Kasumi-1 (cell line): Measurements from ENCODE around the gene DPY19L2.
"Not testable (repeated sequence)": the region's sequence is repeated elsewhere in the genome, so short reads cannot be mapped to it uniquely, and the experiment has no call there.

Source experiments
- DNase-seq, 2 experiments: peaks; one replicate each; lab custom pipeline; 2025; lab: John Stamatoyannopoulos, UW

Gene DPY19L2

GRCh38 chr12:63668028-63668799, at the start of gene DPY19L2:
Gene DPY19L2 (minus strand): TSS chr12:63668493. CDS start chr12:63668393, 100 bp downstream.
- peak; percentile 54 to 65 for DNase-seq

GRCh38 chr12:63716891-63717290, 48.6 kb upstream of the DPY19L2 start:
- not testable (repeated sequence) for DNase-seq

GRCh38 chr12:63715107-63715625, 46.9 kb upstream of the DPY19L2 start:
- not testable (repeated sequence) for DNase-seq

- not testable (repeated sequence) for DNase-seq
Observed at GRCh38 chr12:63714409-63714808, 46.1 kb upstream of the DPY19L2 start.

- DNase-seq, result not testable (repeated sequence)
Observed at GRCh38 chr12:63713681-63714075, 45.4 kb upstream of the DPY19L2 start.

GRCh38 chr12:63712979-63713680, 44.8 kb upstream of the DPY19L2 start:
- DNase-seq, result not testable (repeated sequence)

GRCh38 chr12:63712376-63712974, 44.2 kb upstream of the DPY19L2 start:
- not testable (repeated sequence) for DNase-seq

GRCh38 chr12:63711339-63711738, 43.0 kb upstream of the DPY19L2 start:
- not testable (repeated sequence) for DNase-seq

- DNase-seq, result no peak
Observed at GRCh38 chr12:63706336-63706735, 38.0 kb upstream of the DPY19L2 start.

GRCh38 chr12:63699678-63700382, 31.5 kb upstream of the DPY19L2 start:
- DNase-seq, result not testable (repeated sequence)

GRCh38 chr12:63699011-63699410, 30.7 kb upstream of the DPY19L2 start:
- DNase-seq, result not testable (repeated sequence)

- not testable (repeated sequence) for DNase-seq
Observed at GRCh38 chr12:63690837-63691236, 22.5 kb upstream of the DPY19L2 start.

GRCh38 chr12:63689141-63689540, 20.8 kb upstream of the DPY19L2 start:
- DNase-seq, result not testable (repeated sequence)

GRCh38 chr12:63686623-63687022, 18.3 kb upstream of the DPY19L2 start:
- DNase-seq, result not testable (repeated sequence)

GRCh38 chr12:63685789-63686188, 17.5 kb upstream of the DPY19L2 start:
- not testable (repeated sequence) for DNase-seq

- DNase-seq, result not testable (repeated sequence)
Observed at GRCh38 chr12:63682617-63683016, 14.3 kb upstream of the DPY19L2 start.

GRCh38 chr12:63680758-63681157, 12.5 kb upstream of the DPY19L2 start:
- DNase-seq, result not testable (repeated sequence)

GRCh38 chr12:63672550-63672949, 4.3 kb upstream of the DPY19L2 start:
- not testable (repeated sequence) for DNase-seq

- not testable (repeated sequence) for DNase-seq
Observed at GRCh38 chr12:63669936-63670335, 1.6 kb upstream of the DPY19L2 start.

- DNase-seq, result not testable (repeated sequence)
Observed at GRCh38 chr12:63669427-63669826, 1.1 kb upstream of the DPY19L2 start.

- peak; percentile 26 to 36 for DNase-seq
Observed at GRCh38 chr12:63668800-63669365, 590 bp upstream of the DPY19L2 start.
